Measurements from ENCODE around the gene GPR158.

DNA sequence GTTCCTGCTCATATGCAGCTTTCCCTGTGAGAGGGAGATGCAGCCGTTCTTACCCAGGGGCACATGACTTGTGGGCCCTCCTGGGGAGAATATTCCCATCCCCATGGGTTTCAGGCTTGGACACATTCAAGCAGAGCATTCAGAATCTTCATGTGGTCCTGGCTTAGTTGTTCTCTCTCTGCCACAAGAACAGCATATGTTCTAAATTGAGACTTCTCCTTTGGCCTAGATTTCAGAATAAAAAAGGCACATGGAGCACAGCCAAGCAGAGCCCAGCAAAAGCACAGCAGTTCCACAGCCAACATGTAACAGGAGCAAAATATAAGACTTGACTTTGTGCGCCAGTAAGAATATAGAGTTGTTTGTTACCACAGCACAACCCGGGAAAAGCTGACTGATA is 452.8 kb downstream of the GPR158 start:
- TF ChIP-seq JUN (IDR thresholded peaks at IDR 0.05; ENCODE audit: low read depth, low read length) (no peak), SUZ12 (IDR thresholded peaks at IDR 0.05; ENCODE audit: low read length) (no peak), GABPA (IDR thresholded peaks at IDR 0.05; ENCODE audit: borderline replicate concordance, insufficient read depth, low read length) (no peak)
